ENCODE measurements around the gene IFNAR1. TPM values are rescaled to one million over a fixed set of nuclear protein-coding genes. Genes with fewer than 3 reads are reported as not detected.

Gene IFNAR1
- total and polyA plus RNA-seq, 2 of the 8 experiments (the other 6 are each of a cell fraction or from before 2014, with no cell fraction given): 3.1 to 17.1 TPM

- H3K56ac ChIP-seq (replicated peaks; ENCODE audit: insufficient read length, low read depth, low read length): no peak overlapping the region
- no peak overlapping the region for H2AK5ac ChIP-seq (ENCODE audit: low read depth, low read length)
- no peaks in the 10 kb centered on the region for H3K79me2 ChIP-seq (ENCODE audit: control insufficient read depth in 1 of 2, insufficient read depth in 2 of 2, low read length in 2 of 2)
- no peak overlapping the region for H4K5ac ChIP-seq (ENCODE audit: insufficient read length, low read depth, low read length)
- H3K4me3 ChIP-seq (ENCODE audit: extremely low read depth in 1 of 4, insufficient read depth in 2 of 4, low read depth in 3 of 4, low read length in 4 of 4): no peak overlapping the region
- H2AFZ ChIP-seq (ENCODE audit: low read length): no peak overlapping the region
- no peak overlapping the region for H2BK20ac ChIP-seq (ENCODE audit: low read length)
- H3K4ac ChIP-seq (replicated peaks; ENCODE audit: insufficient read length, low read depth, low read length): no peak overlapping the region
- H3K23ac ChIP-seq (ENCODE audit: insufficient read length): no peak overlapping the region
- TF ChIP-seq RXRA (IDR thresholded peaks at IDR 0.05; ENCODE audit: insufficient read depth, low read depth, low read length) (no peak), RFX5 (IDR thresholded peaks at IDR 0.05; ENCODE audit: borderline replicate concordance, low read depth, low read length) (no peak), BACH1 (IDR thresholded peaks at IDR 0.05; ENCODE audit: low read length) (no peak), CBX8 (IDR thresholded peaks at IDR 0.05; ENCODE audit: borderline replicate concordance, low read depth, low read length) (no peak), SUZ12 (IDR thresholded peaks at IDR 0.05; ENCODE audit: low read length) (no peak), KDM1A (IDR thresholded peaks at IDR 0.05; ENCODE audit: borderline replicate concordance, low read length) (no peak), KDM5A (IDR thresholded peaks at IDR 0.05; ENCODE audit: low read length) (no peak), JUND (IDR thresholded peaks at IDR 0.05; ENCODE audit: low read length) (no peak), SIN3A (conservative IDR thresholded peaks at IDR 0.05 in 1 of 2, IDR thresholded peaks at IDR 0.05 in 1 of 2; ENCODE audit: low read depth in 1 of 2, low read length in 2 of 2) (no peak), GABPA (IDR thresholded peaks at IDR 0.05; ENCODE audit: borderline replicate concordance, insufficient read depth, low read length) (no peak), CEBPB (IDR thresholded peaks at IDR 0.05; ENCODE audit: low read depth, low read length) (no peak), GTF2F1 (IDR thresholded peaks at IDR 0.05; ENCODE audit: borderline replicate concordance, low read depth, low read length) (no peak), POU5F1 (IDR thresholded peaks at IDR 0.05; ENCODE audit: low read depth, low read length) (no peak), SP4 (IDR thresholded peaks at IDR 0.05; ENCODE audit: low read length) (no peak)
- no peaks in the 10 kb centered on the region for H3K9me3 ChIP-seq (ENCODE audit: insufficient read depth in 2 of 2, low read depth in 1 of 2, low read length in 1 of 2)
- H4K20me1 ChIP-seq (replicated peaks in 1 of 2; ENCODE audit: control insufficient read depth in 1 of 2, insufficient read depth in 2 of 2, low read length in 2 of 2): peaks cover 0 to 2% of the 10 kb centered on the region in 2 experiments
- no peak overlapping the region for H3K4me2 ChIP-seq (ENCODE audit: insufficient read depth in 1 of 2, low read depth in 2 of 2, low read length in 2 of 2)
- H3K14ac ChIP-seq (ENCODE audit: insufficient read length): no peak overlapping the region
- no peak overlapping the region for H3K27ac ChIP-seq (ENCODE audit: low read depth, low read length)
- H3K23me2 ChIP-seq (ENCODE audit: low read depth, low read length): no peaks in the 10 kb centered on the region
- H3K18ac ChIP-seq (ENCODE audit: extremely low read depth, low read length): no peak overlapping the region
- no peaks in the 10 kb centered on the region for H3K27me3 ChIP-seq (replicated peaks in 1 of 4; ENCODE audit: control insufficient read depth in 3 of 4, extremely low read depth in 1 of 4, insufficient read depth in 3 of 4, low read length in 3 of 4)
- H3K79me1 ChIP-seq (ENCODE audit: low read depth, low read length): no peaks in the 10 kb centered on the region
- no peak overlapping the region for H2BK12ac ChIP-seq (ENCODE audit: low read depth, low read length)
- no peak overlapping the region for H2BK5ac ChIP-seq (ENCODE audit: low read depth, low read length)
- CTCF ChIA-PET (ENCODE audit: partially characterized antibody): interaction anchor here (0.6 to 0.9 kb wide), 2 partner anchors 9 to 46 kb away, joined by 3 read pairs; no protein-coding TSS in a partner anchor
- H3K4me1 ChIP-seq (replicated peaks in 1 of 4; ENCODE audit: control insufficient read depth in 3 of 4, insufficient read depth in 4 of 4, low read length in 3 of 4): no peaks in the 10 kb centered on the region
- FAIRE-seq (no peak), DNase-seq (ENCODE audit: low read depth in 1 of 2, low spot score in 2 of 2) (no peak)
- H3K9ac ChIP-seq (replicated peaks in 1 of 4; ENCODE audit: extremely low read depth in 1 of 4, low read depth in 3 of 4, low read length in 3 of 4): no peak overlapping the region
- no peak overlapping the region for H2BK15ac ChIP-seq (ENCODE audit: low read length)
- no peak overlapping the region for H4K91ac ChIP-seq (replicated peaks; ENCODE audit: insufficient read length, low read length)
- POLR2A ChIA-PET (ENCODE audit: partially characterized antibody): no interaction called here
- no peak overlapping the region for H2BK120ac ChIP-seq (replicated peaks; ENCODE audit: low read depth, low read length)
- H3K36me3 ChIP-seq (ENCODE audit: control insufficient read depth in 2 of 4, insufficient read depth in 4 of 4, low read length in 3 of 4): no peaks in the 10 kb centered on the region
- WGBS, 2 experiments (ENCODE audit: extremely low coverage in 1 of 2, insufficient coverage in 1 of 2, insufficient read length in 1 of 2, insufficient replicate concordance in 2 of 2, low coverage in 1 of 2, low lambda C conversion rate in 2 of 2, missing lambda C conversion rate in 1 of 2): 95% methylated on average over 9 of the region's 9 CpGs; no CpG with 5 or more reads in 1 of the 2 experiments
- no peak overlapping the region for H4K8ac ChIP-seq (ENCODE audit: extremely low read depth, insufficient read depth, low read length)
Measured at GRCh38 chr21:33291686-33292085, 33.1 kb upstream of the IFNAR1 start.
